ENCODE measurements around the gene ZFAND2A.
"Not testable (repeated sequence)": the region's sequence is repeated elsewhere in the genome, so short reads cannot be mapped to it uniquely, and the experiment has no call there.

The ZFAND2A gene

DNA sequence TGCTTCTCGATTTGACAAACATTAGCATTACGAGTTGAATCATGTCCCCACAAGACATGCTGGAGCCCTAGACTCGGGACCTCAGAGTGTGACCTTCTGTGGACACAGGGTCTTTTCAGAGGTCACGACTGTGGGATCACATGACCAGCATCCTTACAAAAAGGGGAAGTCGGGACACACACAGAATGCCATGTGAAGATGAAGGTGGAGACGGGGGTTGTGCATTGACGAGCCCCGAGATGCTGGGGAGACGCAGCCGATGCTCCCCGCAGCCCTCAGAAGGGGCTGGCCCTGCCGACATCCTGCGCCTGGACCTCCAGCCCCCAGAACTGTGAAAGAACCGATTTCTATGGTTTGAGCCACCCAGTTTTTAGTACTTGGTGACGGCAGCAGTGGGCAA is 7.5 kb downstream of the ZFAND2A start:
- no peak overlapping the region for H3K4me3 ChIP-seq (ENCODE audit: low read length)
- no peak for DNase-seq (ENCODE audit: low read depth)
- TF ChIP-seq, protein P1, sequence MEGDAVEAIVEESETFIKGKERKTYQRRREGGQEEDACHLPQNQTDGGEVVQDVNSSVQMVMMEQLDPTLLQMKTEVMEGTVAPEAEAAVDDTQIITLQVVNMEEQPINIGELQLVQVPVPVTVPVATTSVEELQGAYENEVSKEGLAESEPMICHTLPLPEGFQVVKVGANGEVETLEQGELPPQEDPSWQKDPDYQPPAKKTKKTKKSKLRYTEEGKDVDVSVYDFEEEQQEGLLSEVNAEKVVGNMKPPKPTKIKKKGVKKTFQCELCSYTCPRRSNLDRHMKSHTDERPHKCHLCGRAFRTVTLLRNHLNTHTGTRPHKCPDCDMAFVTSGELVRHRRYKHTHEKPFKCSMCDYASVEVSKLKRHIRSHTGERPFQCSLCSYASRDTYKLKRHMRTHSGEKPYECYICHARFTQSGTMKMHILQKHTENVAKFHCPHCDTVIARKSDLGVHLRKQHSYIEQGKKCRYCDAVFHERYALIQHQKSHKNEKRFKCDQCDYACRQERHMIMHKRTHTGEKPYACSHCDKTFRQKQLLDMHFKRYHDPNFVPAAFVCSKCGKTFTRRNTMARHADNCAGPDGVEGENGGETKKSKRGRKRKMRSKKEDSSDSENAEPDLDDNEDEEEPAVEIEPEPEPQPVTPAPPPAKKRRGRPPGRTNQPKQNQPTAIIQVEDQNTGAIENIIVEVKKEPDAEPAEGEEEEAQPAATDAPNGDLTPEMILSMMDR (conservative IDR thresholded peaks at IDR 0.05; ENCODE audit: low read depth, low read length) = no peak

DNA sequence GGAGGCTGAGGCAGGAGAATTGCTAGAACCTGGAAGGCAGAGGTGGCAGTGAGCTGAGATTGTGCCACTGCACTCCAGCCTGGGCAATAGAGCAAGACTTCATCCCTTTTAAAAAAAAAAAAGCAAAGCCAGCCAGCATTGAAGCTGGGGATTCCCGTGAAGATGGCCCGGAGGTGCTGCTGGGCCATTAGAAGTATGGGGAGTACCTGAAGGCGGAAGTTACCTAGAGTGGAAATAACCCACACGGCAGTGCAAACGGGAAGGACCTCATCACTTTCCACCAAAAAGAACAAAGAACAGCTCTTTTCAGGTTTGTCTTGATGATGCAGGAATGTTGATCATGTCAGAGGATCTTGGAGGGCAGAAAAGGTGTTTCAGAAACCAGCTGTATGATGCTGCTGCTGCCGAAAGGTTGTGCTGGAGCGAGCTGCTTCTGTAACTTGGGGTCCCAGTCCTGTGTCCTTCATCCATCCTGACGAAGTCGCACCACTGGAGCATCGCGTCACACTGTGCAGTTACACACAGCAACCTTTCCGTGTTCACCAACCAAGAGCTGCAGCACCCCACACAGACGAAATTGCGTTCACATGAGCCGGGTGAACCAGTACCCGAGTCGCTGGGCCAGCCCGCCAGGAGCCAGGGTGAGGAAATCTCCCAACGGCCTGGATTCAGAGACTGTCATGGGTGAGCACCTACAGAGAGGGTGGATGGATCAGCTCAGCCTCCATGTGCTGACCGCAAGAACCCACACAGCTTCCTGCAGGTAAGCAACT is 8.2 kb downstream of the ZFAND2A start:
- TF ChIP-seq, protein P1 (conservative IDR thresholded peaks at IDR 0.05; ENCODE audit: low read depth, low read length) = no peak
- no peak for DNase-seq (ENCODE audit: low read depth)
- H3K4me3 ChIP-seq (ENCODE audit: low read length) = no peak overlapping the region

DNA sequence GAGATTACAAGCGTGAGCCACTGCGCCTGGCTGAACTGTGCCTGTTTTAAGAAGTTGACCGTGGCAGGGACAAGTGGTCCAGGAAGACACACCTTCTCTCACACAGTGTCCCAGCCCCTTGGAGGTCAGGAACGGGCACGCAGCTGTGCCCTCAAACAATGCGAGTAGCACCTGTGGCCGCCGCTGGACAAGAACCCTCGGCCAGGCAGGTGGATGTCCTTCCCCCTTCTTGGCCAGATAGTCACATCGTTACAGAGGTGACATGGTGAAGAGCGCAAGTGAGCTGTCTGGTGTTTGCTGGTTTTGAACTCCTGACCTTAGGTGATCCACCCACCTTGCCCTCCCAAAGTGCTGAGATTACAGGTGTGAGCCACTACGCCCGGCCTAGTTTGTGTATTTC is 8.8 kb downstream of the ZFAND2A start:
- DNase-seq (ENCODE audit: low read depth) = no peak
- H3K4me3 ChIP-seq (ENCODE audit: low read length) = no peak overlapping the region
- TF ChIP-seq, protein P1 (conservative IDR thresholded peaks at IDR 0.05; ENCODE audit: low read depth, low read length) = no peak

DNA sequence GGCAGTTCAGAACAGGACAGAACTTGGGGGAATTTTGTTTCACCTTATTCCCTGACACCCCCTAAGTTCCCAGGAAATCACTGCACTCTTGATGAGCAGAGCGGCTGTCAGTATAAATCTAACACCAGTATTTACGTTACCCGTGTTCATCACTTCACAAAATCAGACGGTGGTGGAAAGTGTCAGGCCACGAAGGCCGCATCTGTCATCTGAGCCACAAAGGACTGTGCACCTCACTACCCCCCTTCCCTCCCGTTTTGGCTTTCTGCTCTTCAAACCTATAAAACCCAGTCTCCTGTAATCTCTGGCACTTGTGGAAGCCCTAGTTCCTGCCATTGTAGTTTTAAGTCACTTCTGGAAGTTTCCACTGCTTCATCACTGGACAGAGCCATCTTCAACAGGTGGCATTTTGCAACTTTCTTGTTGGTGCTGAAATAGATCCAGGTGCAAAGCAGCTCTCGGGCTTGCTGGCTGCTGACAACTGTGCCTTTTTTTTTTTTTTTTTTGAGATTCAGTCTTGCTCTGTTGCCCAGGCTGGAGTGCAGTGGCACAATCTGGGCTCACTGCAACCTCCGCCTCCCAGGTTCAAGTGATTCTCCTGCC is 9.5 kb downstream of the ZFAND2A start:
- DNase-seq (ENCODE audit: low read depth) = no peak
- TF ChIP-seq, protein P1 (conservative IDR thresholded peaks at IDR 0.05; ENCODE audit: low read depth, low read length) = no peak
- no peak overlapping the region for H3K4me3 ChIP-seq (ENCODE audit: low read length)

DNA sequence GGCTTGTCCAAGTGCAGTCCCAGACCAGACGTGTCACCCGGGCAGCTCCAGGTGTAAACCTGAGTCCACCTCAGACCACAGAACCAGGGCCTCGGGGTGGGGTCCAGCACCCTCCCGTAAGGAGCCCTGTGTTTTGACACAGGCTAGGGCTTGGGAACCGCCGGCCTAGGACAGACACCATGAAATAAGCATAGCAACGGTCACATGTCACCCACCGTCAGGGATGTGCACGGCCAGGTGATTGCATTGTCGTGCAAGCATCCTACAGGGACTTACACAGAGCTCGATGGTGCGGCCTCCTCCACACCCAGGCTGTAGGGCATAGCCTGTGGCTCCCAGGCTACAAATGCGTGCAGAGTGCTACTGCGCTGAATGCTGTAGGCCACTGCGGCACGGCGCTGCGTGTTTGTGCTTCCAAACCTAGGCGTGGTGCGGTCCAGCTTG is 10.6 kb downstream of the ZFAND2A start:
- no peak for DNase-seq (ENCODE audit: low read depth)
- TF ChIP-seq, protein P1 (conservative IDR thresholded peaks at IDR 0.05; ENCODE audit: low read depth, low read length) = no peak
- H3K4me3 ChIP-seq (ENCODE audit: low read length) = no peak overlapping the region

DNA sequence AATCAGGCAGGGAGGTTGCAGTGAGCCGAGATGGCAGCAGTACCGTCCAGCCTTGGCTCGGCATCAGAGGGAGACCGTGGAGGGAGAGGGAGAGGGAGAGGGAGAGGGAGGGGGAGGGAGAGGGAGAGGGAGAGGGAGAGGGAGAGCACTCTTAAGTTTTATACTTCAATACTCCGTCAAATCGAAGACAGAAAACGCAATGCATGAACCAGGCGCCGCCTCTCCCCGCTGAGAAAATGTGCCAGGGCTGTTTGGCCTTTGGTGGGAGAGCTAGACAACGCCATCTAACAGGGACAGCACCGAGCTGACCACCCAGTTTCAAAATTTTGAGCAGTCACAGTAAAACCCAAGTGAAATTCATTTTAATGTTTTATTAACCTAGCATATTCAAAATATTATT is 12.1 kb downstream of the ZFAND2A start:
- DNase-seq (ENCODE audit: low read depth); H3K4me3 ChIP-seq (ENCODE audit: low read length): not testable (repeated sequence)

DNA sequence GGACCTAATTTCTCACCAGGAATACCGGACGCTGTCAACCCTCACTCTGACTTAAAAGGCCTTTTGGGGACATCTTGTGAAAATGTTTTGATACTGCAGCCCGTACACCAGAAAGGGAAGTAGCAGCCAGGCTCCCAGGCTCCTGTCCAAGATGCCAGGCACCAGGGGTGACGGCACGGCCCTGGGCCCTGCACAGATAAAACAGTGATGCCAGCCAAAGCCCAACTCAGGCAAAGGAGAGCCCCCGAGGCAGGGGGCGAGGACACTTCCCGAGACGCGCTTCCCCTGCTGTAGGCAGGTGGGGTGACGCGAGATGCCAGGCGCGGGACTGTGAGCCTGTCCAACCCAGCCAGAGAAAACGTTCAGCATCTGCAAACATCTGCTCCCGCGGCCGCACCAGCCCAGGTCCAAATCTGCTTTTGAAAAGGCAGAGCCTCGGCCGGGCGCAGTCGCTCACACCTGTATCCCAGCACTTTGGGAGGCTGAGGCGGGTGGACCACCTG is 15.7 kb downstream of the ZFAND2A start:
- no peak for DNase-seq (ENCODE audit: low read depth)
- H3K4me3 ChIP-seq (ENCODE audit: low read length) = no peak overlapping the region
- TF ChIP-seq, protein P1 (conservative IDR thresholded peaks at IDR 0.05; ENCODE audit: low read depth, low read length) = peak; percentile 19

DNA sequence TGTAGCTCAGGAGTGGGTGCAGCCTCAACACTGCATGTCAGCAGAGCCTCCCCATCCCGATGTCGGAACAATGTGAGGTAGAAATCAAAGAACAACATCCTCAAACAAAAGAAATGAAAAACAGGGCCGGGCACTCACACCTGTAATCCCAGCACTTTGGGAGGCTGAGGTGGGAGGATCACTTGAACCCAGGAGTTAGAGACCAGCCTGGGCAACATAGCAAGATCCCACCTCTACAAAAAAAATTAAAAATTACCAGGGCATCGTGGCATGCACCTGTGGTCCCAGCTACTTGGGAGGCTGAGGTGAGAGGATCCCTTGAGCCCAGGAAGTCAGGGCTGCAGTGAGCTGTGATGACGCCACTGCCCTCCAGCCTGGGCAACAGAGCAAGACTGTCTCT is 17.0 kb downstream of the ZFAND2A start:
- not testable (repeated sequence) for H3K4me3 ChIP-seq (ENCODE audit: low read length); DNase-seq (ENCODE audit: low read depth)
